NCI-H1417 (cell line): ENCODE results near the gene TUBB2B.

ENCODE experiments used
- DNase-seq, 3 experiments: peaks; one replicate each; lab custom pipeline; 2025; lab: John Stamatoyannopoulos, UW

The TUBB2B gene

DNA sequence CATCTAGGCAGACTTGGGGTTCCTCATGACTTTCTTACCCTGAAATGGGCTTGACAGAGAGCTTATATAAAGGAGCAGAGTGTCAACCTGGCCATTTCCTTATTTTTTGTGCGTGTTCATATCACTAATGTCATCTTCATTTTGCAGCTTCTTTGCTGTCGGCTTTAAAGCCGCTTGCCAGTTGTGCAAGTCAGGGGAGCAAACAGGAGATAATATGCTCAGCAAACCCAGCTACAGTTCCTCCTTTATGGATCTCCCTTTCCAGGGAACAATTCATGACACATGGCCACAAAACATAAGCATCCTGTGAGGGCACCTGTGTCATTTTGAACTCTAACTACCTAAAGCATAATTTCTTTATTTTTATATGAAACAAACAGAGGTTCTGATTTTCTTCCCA is 6.5 kb upstream of the TUBB2B start:
- DNase-seq: peak in 1 of 3 experiments; percentile 37

DNA sequence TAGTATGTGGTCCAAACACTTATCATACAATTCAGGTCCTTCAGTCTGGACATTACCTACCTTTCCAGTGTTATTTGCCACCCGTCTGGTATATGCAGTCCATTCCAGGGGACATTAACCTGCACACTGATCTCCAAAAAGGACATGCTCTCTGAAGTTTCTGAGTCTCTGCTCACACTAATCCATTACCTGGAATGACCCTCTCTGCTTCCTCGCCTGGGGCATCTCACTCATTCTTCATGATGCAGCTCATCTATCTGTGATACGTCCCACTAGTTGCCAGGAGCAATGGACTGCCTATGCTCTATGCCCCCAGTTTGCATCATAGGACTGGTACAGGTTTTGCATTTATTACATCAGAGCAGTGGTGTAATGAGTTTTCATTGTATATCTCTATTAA is 5.9 kb upstream of the TUBB2B start:
- peak in 2 of 3 experiments; percentile 12 to 43 for DNase-seq

DNA sequence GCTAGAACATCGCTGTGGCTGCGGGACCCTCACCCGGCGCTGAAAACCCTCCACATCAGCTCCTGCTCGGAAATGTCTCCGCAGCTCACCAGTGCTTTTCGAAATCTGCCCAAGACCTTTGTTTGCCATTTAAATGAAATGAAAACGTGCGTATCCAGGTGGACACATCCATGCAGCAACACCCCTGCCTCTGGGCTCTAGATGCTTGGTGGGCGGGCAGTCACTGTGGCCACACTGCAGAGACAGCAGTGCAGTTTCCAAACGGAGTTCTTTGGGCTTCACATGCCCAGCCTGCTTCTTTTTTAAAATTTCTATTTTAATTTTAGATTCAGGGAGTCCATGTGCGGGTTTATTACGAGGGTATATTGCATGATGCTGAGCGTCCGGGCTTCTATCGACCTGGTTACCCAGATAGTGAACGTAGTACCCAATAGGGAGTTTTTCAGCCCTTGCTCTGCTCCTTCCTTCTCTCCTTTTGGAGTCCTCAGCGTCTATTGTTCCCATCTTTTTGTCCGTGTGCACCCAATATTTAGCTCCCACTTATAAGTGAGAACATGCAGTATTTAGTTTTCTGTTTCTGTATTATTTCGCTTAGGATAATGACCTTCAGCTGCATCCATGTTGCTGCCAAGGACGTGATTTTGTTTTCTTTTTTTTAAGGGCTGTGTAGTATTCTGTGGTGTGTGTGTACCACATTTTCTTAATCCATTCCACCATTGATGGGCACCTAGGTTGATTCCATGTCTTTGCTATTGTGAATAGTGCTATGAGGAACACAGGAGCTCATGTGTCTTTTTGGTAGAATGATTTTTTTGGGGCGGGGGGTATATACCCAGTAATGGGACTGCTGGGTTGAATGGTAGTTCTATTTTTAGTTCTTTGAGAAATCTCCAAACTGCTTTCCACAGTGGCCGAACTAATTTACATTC is 4.8 kb upstream of the TUBB2B start:
- DNase-seq: peak; percentile 70 to 89 (median 84)

DNA sequence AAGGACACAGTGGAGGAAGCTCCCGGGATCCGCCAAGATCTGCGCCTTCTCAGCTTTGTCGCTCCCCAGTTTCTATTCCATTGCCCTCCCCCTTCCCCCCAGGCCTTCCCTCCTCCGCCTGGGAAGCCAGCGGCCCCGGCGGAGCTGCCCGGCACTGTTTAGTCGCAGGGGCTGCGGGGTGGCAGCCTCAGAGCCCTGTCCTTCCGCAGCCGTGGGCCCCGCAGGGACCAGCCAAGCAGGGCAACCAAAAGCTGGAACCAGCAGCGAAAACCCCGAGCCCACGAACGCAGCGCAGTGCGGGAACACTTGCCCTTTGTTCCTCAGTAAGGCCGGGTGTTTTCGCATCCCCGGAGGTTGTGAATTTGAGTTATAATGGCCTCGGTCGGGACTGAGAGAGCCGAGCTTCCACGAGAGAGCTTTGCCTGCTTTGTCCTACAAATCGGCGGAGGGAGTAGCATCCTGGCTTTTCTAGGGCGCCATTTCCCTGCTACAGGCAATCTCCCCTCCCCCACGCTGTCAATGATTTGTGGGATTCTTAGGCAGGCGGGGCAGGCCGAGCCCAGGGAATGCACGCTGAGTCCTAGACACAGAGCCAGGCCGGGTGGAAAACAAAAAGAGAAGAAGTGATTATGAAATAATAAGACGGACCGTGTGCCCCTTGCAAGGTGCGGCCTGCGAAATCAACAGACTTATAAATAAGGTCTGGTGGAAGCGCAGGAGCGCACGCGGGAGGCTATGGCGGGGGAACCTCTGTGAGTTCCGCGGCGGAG is 4.0 kb upstream of the TUBB2B start:
- DNase-seq: peak; percentile 91 to 96 (median 96)

DNA sequence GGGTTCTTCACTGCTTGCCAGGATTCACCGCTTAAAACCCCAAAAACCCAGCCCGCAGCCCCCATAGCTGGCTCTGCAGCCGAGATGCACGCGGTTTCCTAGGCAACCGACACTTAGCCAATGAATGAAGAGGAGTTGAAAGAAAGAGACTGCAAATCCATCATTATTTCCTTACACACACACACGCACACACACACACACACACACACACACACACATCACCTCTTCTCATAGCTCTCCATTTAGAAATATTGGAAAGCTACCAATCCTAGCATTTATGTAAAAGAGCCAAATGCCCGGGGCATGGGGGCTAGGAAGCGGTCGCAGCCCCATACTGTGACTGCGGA is 3.4 kb upstream of the TUBB2B start:
- DNase-seq: peak; percentile 90 to 96 (median 91)

DNA sequence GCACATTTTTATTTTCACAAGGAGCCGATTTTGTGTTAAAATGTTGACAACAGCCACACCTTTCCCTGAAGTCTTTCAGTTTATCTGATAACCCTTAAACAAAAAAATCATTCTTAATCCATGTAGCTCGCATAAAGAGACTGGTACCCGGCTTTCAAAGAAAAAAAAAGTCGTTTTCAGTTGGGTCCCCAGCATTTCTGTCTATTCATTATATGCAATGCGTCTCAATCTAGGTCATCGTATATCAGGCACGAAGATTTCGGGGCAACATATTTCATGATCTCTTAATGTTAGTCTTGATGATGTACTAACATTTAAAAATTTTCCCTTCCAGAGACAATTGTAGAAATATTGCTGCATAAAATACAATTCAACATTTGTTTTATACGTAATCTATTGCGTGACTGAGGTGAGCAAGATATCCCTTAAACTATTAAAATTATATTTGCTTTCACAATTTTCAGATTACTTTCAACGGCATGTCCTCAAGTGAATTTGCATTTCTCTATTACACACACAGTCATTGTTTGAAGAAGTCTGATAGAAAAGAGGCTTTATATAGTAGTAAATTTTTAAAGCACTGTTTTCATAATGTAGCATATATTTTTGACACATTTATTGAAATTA is 2.9 kb upstream of the TUBB2B start:
- peak in 2 of 3 experiments; percentile 44 to 69 for DNase-seq

DNA sequence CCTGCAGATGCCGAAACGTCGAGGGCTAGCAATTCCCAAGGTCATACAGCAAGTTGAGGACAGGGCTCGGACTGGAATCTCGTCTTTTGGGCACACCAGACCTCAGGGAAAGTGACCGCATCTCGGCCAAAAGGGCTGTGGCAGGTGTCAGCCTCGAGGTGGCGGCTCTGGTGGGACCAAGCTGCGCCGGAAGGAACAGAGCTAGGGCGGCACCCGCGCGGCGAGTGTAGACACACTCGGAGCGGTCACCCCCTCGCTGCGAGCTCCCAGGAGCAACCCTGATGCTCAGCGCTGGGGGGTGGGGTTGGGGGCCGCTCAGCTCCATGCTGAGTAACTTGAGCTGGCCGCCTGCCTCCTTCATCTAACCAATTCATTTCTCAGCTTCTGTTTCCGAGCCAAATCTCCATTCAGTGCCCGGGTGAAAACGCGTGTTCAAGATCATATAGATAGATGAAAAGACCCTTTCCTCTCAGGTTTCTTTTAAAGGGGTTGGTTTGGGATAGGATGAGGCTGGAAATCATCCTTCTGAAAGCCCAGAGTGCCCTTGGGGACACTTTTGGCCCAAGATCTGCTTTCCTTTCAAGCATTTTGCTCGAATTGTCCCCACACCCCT is 2.2 kb upstream of the TUBB2B start:
- DNase-seq: peak; percentile 80 to 85 (median 80)

DNA sequence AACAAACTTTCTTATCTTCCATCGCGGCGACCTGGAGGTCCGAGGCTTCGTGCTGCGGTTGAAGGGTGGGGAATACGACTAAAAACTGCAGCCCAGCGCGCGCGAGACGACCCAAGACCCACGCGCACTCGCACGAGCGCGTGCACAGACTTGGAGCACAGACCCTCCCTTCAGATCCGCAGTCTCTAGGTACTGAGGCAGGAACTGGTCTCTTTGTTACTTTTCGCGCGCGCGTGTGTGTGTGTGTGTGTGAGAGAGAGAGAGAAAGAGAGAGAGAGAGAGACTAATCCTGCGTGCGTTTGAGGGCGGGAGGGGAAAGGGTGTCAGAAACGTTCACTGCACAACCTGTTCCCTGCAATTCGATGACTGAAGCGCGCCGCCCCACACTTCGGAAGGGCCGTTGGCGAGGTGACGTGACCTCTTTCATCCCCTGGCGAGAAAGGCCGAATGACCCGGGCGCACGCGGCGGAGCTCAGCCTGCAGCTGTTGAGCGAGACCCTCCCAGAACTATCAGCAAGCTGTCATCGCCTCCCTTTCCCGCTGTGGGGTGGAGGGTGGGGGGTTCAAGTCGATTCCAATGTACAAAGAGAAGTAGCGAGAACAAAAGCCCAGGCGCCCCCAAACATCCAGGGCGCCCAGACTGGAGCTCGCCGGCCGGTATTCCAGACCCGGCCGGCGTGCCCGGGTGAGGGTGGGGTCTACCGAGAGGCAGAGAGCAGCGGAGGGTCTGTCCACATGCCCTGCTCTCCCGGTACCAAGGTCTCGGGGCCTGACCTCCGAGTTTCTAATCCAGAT is 1.5 kb upstream of the TUBB2B start:
- peak; percentile 79 to 93 (median 86) for DNase-seq

DNA sequence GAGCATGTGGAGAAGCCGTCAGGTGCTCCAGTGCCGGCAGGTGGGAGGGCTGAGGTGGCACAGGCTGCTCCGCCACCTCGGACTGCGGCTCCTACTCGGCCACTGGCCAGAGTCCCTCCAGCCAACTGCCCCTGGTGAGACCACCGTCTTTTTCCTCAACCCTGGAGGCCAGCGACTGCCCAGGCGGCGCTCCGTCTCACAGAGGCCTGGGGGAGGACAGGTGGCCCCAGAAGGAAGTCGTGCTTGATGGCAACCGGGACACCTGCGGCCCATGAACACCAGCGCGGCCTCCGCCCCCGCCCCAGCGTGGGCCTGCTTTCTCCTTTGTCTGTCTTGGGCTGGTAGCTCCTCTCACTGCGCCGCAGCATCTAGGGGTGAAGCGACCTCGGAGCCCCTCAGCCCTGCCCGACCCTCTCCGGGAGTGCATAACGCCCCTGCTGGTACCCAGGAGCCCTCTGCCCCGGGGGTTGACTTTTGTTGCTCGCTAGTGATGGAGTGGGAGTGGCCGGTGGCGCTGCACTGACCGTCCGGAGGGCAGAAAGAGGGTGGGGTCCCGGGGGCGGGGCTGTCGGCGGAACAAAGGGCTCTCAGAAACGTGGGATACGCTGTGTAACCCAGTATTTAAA is 706 bp upstream of the TUBB2B start:
- DNase-seq: peak; percentile 87 to 97 (median 95)

DNA sequence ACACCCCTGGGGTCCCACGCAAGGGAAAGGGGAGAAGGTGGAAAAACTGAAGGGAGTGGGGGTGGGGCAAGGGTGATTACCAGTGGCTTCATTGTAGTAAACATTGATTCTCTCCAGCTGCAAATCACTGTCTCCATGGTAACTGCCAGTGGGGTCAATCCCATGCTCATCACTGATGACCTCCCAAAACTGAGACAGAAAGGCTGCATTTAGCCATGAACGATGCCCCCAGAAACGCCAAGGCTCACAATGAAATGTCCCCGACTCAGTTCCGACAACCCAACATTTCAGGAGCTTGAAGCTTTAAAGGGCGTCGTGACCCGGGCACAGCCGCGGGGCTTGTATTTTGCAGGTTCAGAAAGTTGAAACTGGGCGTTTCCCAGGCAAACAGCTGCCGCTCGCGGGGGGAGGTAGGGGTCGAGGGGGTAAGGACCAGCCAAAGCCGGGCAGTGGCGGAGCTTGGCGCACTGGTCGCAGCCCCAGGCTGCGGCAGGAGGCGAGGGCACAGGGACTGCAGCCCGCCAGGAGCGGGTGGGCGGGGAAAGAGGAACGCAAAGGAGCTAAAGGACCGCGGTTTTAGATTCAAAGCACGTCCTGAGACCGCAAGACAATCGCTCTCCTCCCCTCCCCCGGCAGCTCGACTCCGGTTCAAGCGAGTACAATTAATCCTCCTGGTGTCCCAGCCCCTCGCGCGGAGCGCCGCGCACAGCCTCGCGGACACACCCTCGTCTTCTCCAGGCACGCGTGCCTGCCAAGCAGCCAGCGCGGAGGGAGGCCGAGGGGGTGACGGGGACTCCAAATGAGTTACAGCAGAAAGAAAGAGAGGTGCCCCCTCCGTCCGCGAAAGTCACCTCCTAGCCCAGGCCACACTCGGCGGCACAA is 731 bp downstream of the TUBB2B start:
- peak; percentile 58 to 81 (median 77) for DNase-seq

DNA sequence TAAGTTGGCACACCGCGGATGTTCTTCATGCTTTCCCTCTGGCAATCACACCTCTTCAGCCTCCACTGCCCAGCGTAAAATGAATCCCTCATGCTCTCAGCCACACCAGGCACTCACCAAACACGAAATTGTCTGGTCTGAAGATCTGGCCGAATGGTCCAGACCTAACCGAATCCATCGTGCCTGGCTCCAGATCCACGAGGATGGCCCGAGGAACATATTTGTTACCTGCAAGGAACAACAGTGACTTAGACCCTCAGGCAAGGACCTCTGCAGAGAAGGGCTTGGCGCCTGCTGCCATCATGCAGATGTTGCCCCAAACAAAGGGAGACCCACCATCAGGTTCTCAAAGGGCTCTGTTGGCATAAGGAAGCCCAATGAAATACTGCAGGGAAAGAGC is 1.4 kb downstream of the TUBB2B start:
- peak in 2 of 3 experiments; percentile 42 to 62 for DNase-seq

DNA sequence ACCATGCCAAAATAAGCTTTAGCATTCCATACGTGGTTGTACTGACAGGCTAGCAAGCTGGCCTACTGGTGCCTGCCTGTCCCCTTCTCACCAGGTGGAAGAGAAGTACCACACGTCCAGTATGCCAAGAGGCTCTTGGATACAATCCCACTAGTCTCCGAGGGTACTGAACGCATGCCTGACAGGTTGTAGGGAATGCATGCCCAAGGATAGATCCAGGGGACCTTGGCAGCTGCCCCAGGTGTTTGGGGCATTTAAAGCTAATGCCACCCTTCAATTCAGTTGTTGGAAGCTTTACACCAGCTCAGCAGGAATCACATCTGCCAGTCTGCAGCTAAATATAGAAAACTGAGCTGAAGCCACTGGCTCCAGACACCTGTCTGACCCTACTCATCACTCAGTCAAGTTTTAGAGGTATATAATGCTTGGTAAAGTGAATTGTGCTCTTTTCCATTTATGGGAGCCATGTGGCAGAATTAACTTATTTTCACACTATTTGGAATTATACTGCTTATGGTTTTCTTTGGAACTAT is 4.9 kb downstream of the TUBB2B start:
- peak; percentile 55 to 85 (median 65) for DNase-seq

DNA sequence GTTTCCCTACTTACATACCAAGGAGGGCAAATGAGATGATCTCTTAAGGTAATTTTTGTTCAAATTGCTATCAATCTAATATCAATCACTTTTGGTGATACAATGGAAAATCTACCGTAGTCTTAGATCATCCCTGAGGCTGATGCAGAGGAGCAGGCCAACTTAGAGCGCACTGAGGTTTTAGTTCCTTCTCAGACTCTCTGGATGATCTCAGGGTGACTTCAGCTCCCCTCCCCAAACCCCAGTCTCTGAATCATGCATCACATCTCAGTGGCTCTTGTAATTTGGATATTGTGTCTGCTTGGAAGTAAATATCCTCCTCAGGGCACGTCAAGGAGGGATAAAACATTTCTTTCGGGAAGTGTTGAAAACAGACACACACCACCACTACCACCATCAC is 5.9 kb downstream of the TUBB2B start:
- DNase-seq: no peak

DNA sequence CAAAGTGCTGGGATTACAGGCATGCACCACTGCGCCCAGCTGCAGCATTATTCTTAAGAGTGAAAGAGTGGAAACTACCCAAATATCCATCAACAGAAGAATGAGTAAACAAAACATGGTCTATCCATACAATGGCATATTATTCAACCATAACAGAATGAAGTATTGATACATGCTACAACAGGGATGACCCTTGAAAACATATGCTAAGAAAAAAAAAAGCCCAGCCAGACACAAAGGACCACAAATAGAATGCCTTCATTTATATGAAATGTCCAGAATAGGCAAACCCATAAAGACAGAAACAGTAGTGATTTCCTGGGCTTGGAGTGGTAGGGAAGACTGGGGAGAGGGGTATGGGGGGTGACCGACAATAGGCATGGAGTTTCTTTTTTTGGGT is 7.1 kb downstream of the TUBB2B start:
- no peak for DNase-seq

DNA sequence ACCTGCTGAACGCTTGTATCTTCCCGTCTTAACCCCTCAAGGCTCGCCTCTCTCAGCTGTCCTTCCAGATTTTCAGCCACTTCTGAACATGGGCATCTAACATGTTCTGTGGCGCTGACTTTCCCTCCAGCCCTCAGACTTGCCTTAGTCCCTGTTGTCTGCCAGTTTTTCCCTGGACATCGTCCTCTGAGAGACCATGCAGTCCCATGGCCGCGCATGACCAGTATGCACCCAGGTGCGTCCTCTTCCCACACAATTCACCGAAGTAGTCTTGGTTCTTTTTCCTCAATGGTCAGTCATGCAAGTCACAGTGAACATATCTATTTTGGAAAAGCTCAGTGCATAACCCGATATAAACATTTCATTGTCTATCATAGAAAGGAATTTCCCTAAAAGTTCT is 9.2 kb downstream of the TUBB2B start:
- DNase-seq: no peak

DNA sequence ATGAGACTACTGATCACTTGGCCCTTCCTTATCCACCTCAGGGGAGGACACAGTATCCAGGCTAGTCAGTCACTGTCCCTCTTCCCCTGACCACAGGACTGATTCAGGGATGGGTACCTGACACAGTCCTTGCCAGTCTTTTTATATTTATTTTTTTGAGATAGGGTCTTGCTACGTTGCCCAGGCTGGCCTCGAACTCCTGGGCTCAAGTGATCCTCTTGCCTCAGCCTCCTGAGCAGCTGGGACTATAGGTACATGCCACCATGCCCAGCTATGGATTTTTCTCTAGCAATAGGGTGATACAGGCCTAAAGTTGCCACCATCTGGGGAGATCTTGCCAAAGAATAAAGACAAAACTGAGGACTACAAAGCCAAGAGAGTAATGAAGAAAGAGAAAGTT is 10.2 kb downstream of the TUBB2B start:
- DNase-seq: no peak

DNA sequence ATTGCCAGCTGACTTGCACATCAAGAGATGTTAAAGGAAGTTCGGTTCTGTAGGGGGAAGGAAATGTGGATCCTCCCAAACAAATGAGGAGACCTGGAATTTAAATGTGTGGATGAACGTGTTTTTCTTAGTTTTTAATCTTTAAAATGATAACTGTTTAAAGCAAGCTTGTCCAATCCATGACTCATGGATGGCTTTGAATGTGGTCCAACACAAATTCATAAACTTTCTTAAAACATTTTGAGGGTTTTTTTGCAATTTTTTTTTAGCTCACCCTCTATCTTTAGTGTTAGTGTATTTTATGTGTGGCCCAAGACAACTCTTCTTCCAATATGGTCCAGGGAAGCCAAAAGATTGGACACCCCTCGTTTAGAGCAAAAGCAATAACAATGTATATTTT is 12.6 kb downstream of the TUBB2B start:
- no peak for DNase-seq

DNA sequence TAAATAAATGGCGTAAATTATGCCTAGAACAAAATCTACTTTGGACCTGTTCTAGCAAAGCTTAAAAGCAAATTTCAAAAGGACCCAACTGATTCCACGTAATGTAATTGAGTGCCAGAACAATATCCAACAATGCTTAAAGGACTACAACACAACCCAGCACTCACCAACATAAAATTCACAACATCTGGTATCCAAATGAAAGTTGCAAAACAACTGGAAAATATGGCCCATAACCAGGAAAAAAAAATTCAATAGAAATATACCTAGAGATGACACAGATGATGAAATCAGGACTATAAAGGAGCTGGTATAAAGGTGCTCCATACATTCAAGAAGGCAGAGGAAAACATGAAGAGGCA is 14.1 kb downstream of the TUBB2B start:
- no peak for DNase-seq

DNA sequence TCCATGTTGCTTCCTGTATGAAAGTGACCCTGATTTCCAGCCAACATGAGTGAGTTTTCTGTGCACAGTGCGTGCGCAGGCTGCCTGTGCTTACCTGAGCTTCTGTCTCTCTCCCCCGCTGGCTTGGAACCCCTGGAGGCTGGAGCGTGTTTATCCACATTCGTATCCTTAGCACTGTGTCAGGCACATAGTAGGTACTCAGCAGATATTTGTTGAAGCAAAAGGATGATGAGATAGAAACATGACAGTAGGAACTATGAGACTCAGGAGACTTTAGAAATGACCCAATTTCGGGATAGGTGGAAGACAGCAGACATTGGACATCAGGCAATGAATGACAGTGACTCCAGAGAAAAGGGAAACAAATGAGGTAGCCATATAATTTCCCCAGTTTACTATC is 15.2 kb downstream of the TUBB2B start:
- no peak for DNase-seq

DNA sequence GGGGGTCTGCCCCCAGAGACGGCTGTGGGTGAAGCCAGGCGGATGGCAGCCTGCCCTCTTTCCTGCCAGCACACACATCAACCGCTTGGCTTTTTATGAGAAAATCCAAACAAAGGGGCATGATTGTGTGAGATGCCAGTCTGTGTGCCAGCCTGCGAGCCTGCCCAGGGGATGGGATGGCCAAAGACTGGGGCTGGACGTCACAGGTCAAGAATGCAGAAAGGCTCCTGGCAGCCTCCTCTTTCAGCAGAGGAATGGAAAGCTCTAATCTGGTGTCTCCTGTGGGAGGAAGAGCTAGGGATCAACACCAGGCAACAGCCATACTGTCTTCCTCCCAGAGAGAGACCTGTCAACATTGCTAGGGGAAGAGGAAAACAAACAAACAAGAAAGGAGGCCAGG is 15.8 kb downstream of the TUBB2B start:
- no peak for DNase-seq
